ENCODE results near the gene HS1BP3. TPM values are rescaled to one million over a fixed set of nuclear protein-coding genes. Genes with fewer than 3 reads are reported as not detected.
A peak's percentile ranks its signal among the peaks of the same experiment; 100 is the strongest.

HS1BP3 gene
- total and polyA plus RNA-seq, 2 of the 13 experiments (the other 11 are each of a cell fraction or from before 2014, with no cell fraction given) = 15.2 to 22.0 TPM

GRCh38 chr2:20684581-20685063 lies 33.7 kb upstream of the HS1BP3 start (continued):
- no peak for TF ChIP-seq SRSF1 (optimal IDR thresholded peaks at IDR 0.05; ENCODE audit: low read depth, low read length)
- peak; percentile 74; the same call in 1 of the 2 replicates for TF ChIP-seq CEBPB (IDR thresholded peaks at IDR 0.05; ENCODE audit: borderline replicate concordance, low read depth, low read length)
- TF ChIP-seq ZSCAN29 (CRISPR knock-in tag; conservative IDR thresholded peaks at IDR 0.05) = peak; percentile 60; the same call in 1 of the 2 replicates
- no peak; the same call in 1 of the 2 replicates for TF ChIP-seq THRA (CRISPR knock-in tag; IDR thresholded peaks at IDR 0.05; ENCODE audit: borderline replicate concordance)
- peak; percentile 74 for TF ChIP-seq ZNF317 (CRISPR knock-in tag; IDR thresholded peaks at IDR 0.05)
- TF ChIP-seq ELK4 (CRISPR knock-in tag; IDR thresholded peaks at IDR 0.05; ENCODE audit: borderline replicate concordance) = no peak
- no peak for TF ChIP-seq TBP (CRISPR knock-in tag; IDR thresholded peaks at IDR 0.05)
- TF ChIP-seq NBN (conservative IDR thresholded peaks at IDR 0.05) = no peak
- TF ChIP-seq HIVEP1 (CRISPR knock-in tag; IDR thresholded peaks at IDR 0.05) = 0 out of 2 replicates have a peak, but pooled peaks have one; percentile 39
- no peak for TF ChIP-seq PRMT3 (CRISPR knock-in tag; IDR thresholded peaks at IDR 0.05; ENCODE audit: borderline replicate concordance, low read depth)
- no peak for TF ChIP-seq NFATC3 (CRISPR knock-in tag; IDR thresholded peaks at IDR 0.05)
- TF ChIP-seq CEBPG (CRISPR knock-in tag; IDR thresholded peaks at IDR 0.05) = peak; percentile 45
- TF ChIP-seq HNRNPK (IDR thresholded peaks at IDR 0.05; ENCODE audit: low read depth, low read length, poor library complexity, severe bottlenecking) = no peak
- peak; percentile 46 for TF ChIP-seq MED8 (CRISPR knock-in tag; IDR thresholded peaks at IDR 0.05; ENCODE audit: insufficient replicate concordance)
- no peak for TF ChIP-seq ZBTB25 (CRISPR knock-in tag; IDR thresholded peaks at IDR 0.05)
- TF ChIP-seq PLSCR1 (CRISPR knock-in tag; IDR thresholded peaks at IDR 0.05; ENCODE audit: borderline replicate concordance) = no peak
- TF ChIP-seq ZNF609 (CRISPR knock-in tag; IDR thresholded peaks at IDR 0.05; ENCODE audit: borderline replicate concordance) = 0 out of 2 replicates have a peak, but pooled peaks have one; percentile 37
- TF ChIP-seq WIZ (CRISPR knock-in tag; IDR thresholded peaks at IDR 0.05) = peak; percentile 75
- no peak for TF ChIP-seq AGO1 (IDR thresholded peaks at IDR 0.05; ENCODE audit: low read depth, low read length, poor library complexity, severe bottlenecking)

All from HepG2 (cell line).